Amygdala (tissue), 56 donors: Measurements from ENCODE around the gene SATB2.

Experiments
- DNase-seq, 56 donors: peaks; one replicate each; lab custom pipeline; 2025; lab: John Stamatoyannopoulos, UW

The SATB2 gene

GRCh38 chr2:199457147-199458008 is at the start of gene SATB2:
SATB2 (minus strand) TSS chr2:199457939; CDS start chr2:199456037, 1,902 bp downstream.
- no peak for DNase-seq

- no peak for DNase-seq
These were observed 48.1 kb upstream of the SATB2 start for GRCh38 chr2:199505755-199506403.

- no peak for DNase-seq
These were observed 45.4 kb upstream of the SATB2 start for GRCh38 chr2:199503148-199503547.

- DNase-seq: no peak
These were observed 41.3 kb upstream of the SATB2 start for GRCh38 chr2:199499005-199499404.

GRCh38 chr2:199495147-199495546 is 37.4 kb upstream of the SATB2 start:
- no peak for DNase-seq

GRCh38 chr2:199490049-199490448 is 32.3 kb upstream of the SATB2 start:
- DNase-seq: no peak

- DNase-seq: peak in 25 of 56 donors; percentile 4 to 71 (median 15)
These were observed 31.1 kb upstream of the SATB2 start for GRCh38 chr2:199488772-199489400.

GRCh38 chr2:199485732-199486335 is 28.1 kb upstream of the SATB2 start:
- peak in 30 of 56 donors; percentile 7 to 66 (median 22) for DNase-seq

GRCh38 chr2:199484927-199485326 is 27.2 kb upstream of the SATB2 start:
- no peak for DNase-seq

- DNase-seq: no peak
These were observed 23.2 kb upstream of the SATB2 start for GRCh38 chr2:199480966-199481365.

GRCh38 chr2:199477277-199477834 is 19.6 kb upstream of the SATB2 start:
- DNase-seq: no peak

- DNase-seq: peak in 27 of 56 donors; percentile 8 to 76 (median 33)
These were observed 13.8 kb upstream of the SATB2 start for GRCh38 chr2:199471443-199472057.

GRCh38 chr2:199470672-199471442 is 13.1 kb upstream of the SATB2 start:
- DNase-seq: no peak

GRCh38 chr2:199470361-199470671 is 12.6 kb upstream of the SATB2 start:
- DNase-seq: no peak

GRCh38 chr2:199469514-199470360 is 12.0 kb upstream of the SATB2 start:
- DNase-seq: no peak

- no peak for DNase-seq
These were observed 11.1 kb upstream of the SATB2 start for GRCh38 chr2:199468561-199469513.

GRCh38 chr2:199467066-199467822 is 9.5 kb upstream of the SATB2 start:
- DNase-seq: no peak
